ENCODE measurements around the gene GP5.
A peak's percentile ranks its signal among the peaks of the same experiment; 100 is the strongest.

GP5 gene

DNA sequence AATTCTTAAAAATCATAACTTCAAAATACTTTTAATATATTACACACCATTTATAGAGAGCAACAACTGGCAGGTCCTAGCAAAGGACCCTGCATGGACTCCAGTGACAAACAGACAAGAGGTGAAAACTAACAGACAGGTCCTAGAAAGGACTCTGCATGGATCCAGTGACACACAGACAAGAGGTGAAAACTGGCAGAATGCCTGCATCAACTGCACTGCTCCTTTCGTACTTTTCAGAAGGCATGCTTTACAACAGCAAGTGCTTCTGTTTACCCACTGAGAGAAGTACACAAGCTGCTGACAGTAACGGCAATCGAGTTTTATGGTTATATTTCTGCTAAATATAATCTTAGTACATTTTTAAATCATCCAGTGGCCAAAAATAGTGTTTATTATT, 24.3 kb upstream of the GP5 start:
- TF ChIP-seq, protein P1, sequence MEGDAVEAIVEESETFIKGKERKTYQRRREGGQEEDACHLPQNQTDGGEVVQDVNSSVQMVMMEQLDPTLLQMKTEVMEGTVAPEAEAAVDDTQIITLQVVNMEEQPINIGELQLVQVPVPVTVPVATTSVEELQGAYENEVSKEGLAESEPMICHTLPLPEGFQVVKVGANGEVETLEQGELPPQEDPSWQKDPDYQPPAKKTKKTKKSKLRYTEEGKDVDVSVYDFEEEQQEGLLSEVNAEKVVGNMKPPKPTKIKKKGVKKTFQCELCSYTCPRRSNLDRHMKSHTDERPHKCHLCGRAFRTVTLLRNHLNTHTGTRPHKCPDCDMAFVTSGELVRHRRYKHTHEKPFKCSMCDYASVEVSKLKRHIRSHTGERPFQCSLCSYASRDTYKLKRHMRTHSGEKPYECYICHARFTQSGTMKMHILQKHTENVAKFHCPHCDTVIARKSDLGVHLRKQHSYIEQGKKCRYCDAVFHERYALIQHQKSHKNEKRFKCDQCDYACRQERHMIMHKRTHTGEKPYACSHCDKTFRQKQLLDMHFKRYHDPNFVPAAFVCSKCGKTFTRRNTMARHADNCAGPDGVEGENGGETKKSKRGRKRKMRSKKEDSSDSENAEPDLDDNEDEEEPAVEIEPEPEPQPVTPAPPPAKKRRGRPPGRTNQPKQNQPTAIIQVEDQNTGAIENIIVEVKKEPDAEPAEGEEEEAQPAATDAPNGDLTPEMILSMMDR (IDR thresholded peaks at IDR 0.05; ENCODE audit: low read depth, low read length), result no peak
- no peak for DNase-seq (ENCODE audit: low read depth, low spot score)
- in situ Hi-C loops (cut with HindIII; ENCODE audit: low sequenced_read_pairs), result no loop called here
- H3K4me3 ChIP-seq (ENCODE audit: low read depth, low read length), result no peak overlapping the region

DNA sequence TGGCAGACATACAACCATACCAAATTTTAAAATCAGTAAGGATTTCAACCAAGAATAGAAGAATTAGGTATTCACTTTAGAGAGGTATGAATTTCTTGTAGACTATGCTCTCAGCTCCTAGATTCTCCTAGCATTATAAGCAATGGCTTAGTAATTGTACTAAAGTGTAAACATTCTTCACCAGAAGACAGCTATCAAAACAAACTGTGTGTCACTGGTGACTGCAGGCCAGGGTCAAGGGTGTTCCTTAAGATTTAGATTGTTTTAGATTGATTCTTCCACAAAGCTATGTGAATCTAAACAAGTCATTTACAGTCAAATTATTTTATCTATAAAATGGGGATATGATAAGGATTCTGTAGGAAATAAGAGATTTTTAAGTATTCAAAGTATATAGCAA, 23.1 kb upstream of the GP5 start:
- in situ Hi-C loops (cut with HindIII; ENCODE audit: low sequenced_read_pairs), result no loop called here
- DNase-seq (ENCODE audit: low read depth, low spot score), result peak; percentile 18
- H3K4me3 ChIP-seq (ENCODE audit: low read depth, low read length), result no peak overlapping the region
- TF ChIP-seq, protein P1 (IDR thresholded peaks at IDR 0.05; ENCODE audit: low read depth, low read length), result no peak

GRCh38 chr3:194418671-194419070, 19.6 kb upstream of the GP5 start:
- DNase-seq (ENCODE audit: low read depth, low spot score), result no peak
- no peak overlapping the region for H3K4me3 ChIP-seq (ENCODE audit: low read depth, low read length)
- in situ Hi-C loops (cut with HindIII; ENCODE audit: low sequenced_read_pairs), result no loop called here
- TF ChIP-seq, protein P1 (IDR thresholded peaks at IDR 0.05; ENCODE audit: low read depth, low read length), result no peak

- TF ChIP-seq, protein P1 (IDR thresholded peaks at IDR 0.05; ENCODE audit: low read depth, low read length), result no peak
- no peak overlapping the region for H3K4me3 ChIP-seq (ENCODE audit: low read depth, low read length)
These were observed 8.4 kb upstream of the GP5 start for GRCh38 chr3:194407423-194407822.

GRCh38 chr3:194405766-194406165, 6.7 kb upstream of the GP5 start:
- H3K4me3 ChIP-seq (ENCODE audit: low read depth, low read length), result no peak overlapping the region
- TF ChIP-seq, protein P1 (IDR thresholded peaks at IDR 0.05; ENCODE audit: low read depth, low read length), result no peak
- in situ Hi-C loops (cut with HindIII; ENCODE audit: low sequenced_read_pairs), result no loop called here
- no peak for DNase-seq (ENCODE audit: low read depth, low spot score)

More at GRCh38 chr3:194407423-194407822, 8.4 kb upstream of the GP5 start:
- in situ Hi-C loops (cut with HindIII; ENCODE audit: low sequenced_read_pairs), result no loop called here
- peak; percentile 68 for DNase-seq (ENCODE audit: low read depth, low spot score)

- no peak overlapping the region for H3K4me3 ChIP-seq (ENCODE audit: low read depth, low read length)
- TF ChIP-seq, protein P1 (IDR thresholded peaks at IDR 0.05; ENCODE audit: low read depth, low read length), result peak; percentile 59
- DNase-seq (ENCODE audit: low read depth, low spot score), result peak; percentile 54
- in situ Hi-C loops (cut with HindIII; ENCODE audit: low sequenced_read_pairs), result no loop called here
These were observed 5.5 kb upstream of the GP5 start for GRCh38 chr3:194404365-194405140.

Measured in astrocyte of the spinal cord (primary cell).